NCI-H187 treated with DMSO at 0.1 percent for 48 hours (cell line): ENCODE data around the gene TRIP13.
"Not testable (repeated sequence)": the region's sequence is repeated elsewhere in the genome, so short reads cannot be mapped to it uniquely, and the experiment has no call there.

ENCODE experiments used
- DNase-seq: peaks from one replicate; lab custom pipeline; 2025; lab: John Stamatoyannopoulos, UW

Gene TRIP13

GRCh38 chr5:937151-937924 is 44.7 kb downstream of the TRIP13 start:
- DNase-seq: no peak

GRCh38 chr5:939368-939767 is 46.7 kb downstream of the TRIP13 start:
- DNase-seq: no peak

- DNase-seq: not testable (repeated sequence)
These were observed 48.1 kb downstream of the TRIP13 start for GRCh38 chr5:940741-941140.

- DNase-seq: no peak
These were observed 50.7 kb downstream of the TRIP13 start for GRCh38 chr5:943201-943917.

- DNase-seq: no peak
These were observed 51.4 kb downstream of the TRIP13 start for GRCh38 chr5:943918-944620.

GRCh38 chr5:944621-944927 is 51.9 kb downstream of the TRIP13 start:
- DNase-seq: no peak

- no peak for DNase-seq
These were observed 52.5 kb downstream of the TRIP13 start for GRCh38 chr5:944992-945685.

- no peak for DNase-seq
These were observed 53.2 kb downstream of the TRIP13 start for GRCh38 chr5:945691-946551.

- no peak for DNase-seq
These were observed 54.3 kb downstream of the TRIP13 start for GRCh38 chr5:946720-947625.

GRCh38 chr5:947626-948471 is 55.2 kb downstream of the TRIP13 start:
- DNase-seq: no peak

GRCh38 chr5:948472-949274 is 56.0 kb downstream of the TRIP13 start:
- DNase-seq: no peak

GRCh38 chr5:949275-949543 is 56.5 kb downstream of the TRIP13 start:
- no peak for DNase-seq

GRCh38 chr5:949815-950560 is 57.3 kb downstream of the TRIP13 start:
- DNase-seq: no peak

- DNase-seq: no peak
These were observed 59.4 kb downstream of the TRIP13 start for GRCh38 chr5:951940-952596.

GRCh38 chr5:952597-953271 is 60.0 kb downstream of the TRIP13 start:
- DNase-seq: no peak

- no peak for DNase-seq
These were observed 61.1 kb downstream of the TRIP13 start for GRCh38 chr5:953535-954449.
